ENCODE measurements around the gene LPIN3.

The LPIN3 gene

GRCh38 chr20:41320976-41321375, 19.6 kb upstream of the LPIN3 start:
- DNase-seq (ENCODE audit: low read depth in 3 of 3, low spot score in 1 of 3): no peak

- no peak for DNase-seq (ENCODE audit: low read depth in 3 of 3, low spot score in 1 of 3)
These were observed 13.4 kb upstream of the LPIN3 start for GRCh38 chr20:41327178-41327577.

DNA sequence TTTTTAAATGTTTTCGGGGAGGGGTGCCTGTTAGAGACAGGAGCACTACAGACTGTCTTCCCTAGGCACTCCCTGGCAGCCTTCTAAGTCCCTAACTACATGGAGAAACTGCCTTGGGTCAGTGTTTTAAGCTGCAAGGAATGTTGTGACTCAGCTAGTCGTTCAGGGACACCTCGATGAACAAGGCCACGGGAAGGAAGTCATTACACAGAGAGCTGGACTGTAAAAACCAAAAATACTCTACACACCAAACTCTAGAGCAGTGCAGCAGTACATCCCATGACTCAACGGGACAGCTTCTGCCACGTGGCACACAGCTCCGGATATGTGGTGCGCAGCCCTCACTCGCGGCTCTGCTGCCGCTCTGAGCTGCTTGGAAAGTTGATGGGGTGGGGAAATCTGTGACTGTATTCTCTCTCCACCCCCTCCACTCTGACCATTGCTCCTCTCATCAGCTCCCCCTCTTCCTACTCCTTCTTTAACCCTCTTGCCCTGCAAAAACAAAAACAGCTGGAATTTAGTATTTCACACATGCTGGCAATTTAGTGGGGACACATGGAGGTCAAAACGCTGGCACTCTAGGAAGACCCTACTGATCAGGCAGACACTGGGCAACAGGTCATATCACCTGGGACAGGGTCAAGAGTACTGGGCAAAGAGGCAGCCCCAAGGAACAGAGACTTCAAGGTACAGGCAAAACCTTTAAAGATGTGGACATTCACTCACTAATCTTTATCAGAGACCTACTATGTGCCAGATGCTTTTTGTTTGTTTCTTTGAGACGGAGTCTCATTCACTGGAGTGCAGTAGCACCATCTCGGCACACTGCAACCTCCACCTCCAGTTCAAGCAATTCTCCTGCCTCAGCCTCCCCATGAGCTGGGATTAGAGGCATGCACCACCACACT, 10.9 kb upstream of the LPIN3 start:
- peak; percentile 17 to 34 (median 18) for DNase-seq (ENCODE audit: low read depth in 3 of 3, low spot score in 1 of 3)

- DNase-seq (ENCODE audit: low read depth in 3 of 3, low spot score in 1 of 3): no peak
These were observed 10.3 kb upstream of the LPIN3 start for GRCh38 chr20:41330343-41330720.

DNA sequence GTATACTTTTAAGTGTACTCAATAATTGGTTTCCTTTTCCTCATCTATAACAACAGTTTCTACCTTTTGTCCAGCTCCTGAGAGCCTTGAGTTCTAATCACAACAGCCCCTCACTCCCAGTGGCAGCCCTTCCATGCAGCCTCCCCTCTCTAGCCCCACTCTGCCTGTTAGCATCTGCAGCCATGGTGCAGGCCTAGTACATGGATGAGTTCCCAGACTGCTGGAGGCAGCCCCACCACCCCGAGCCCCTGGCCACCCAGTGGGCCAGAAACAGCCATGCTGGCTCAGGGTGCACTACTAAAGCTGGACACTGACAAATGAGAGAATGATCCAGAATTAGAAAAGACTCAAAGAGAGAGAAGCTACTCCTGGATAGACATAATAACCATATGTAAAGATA, 9.7 kb upstream of the LPIN3 start:
- no peak for DNase-seq (ENCODE audit: low read depth in 3 of 3, low spot score in 1 of 3)

DNA sequence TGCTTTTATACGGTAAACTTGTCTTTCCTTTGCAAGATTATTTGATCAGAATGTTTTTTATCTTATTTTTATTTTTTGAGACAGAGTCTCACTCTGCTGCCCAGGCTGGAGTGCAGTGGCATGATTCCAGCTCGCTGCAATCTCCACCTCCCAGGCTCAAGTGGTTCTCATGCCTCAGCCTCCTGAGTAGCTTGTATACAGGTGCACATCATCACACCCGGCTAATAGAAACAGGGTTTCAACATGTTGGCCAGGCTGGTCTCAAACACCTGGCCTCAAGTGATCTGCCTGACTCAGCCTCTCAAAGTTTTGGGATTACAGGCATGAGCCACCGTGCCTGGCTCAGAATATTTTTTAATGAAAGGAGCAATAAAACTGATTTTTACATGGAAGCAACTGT, 8.9 kb upstream of the LPIN3 start:
- no peak for DNase-seq (ENCODE audit: low read depth in 3 of 3, low spot score in 1 of 3)

DNA sequence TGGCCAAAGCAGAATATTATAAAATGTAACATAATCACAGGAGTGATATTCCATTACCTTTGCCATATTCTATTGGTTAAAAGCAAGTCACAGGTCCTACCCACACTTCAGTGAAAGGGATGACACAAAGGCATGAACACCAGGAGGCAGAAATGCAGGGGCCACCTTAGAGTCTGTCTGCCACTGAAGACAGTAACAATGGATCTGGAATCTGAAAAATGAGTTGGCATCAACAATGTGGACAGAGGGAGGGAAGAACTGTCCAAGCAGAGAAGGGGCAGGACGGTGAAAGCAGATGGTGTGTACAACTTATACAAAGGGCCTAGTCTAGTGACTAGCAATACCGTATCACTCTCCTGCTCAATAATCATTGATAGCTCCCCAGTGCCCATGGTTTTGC, 6.6 kb upstream of the LPIN3 start:
- no peak for DNase-seq (ENCODE audit: low read depth in 3 of 3, low spot score in 1 of 3)

GRCh38 chr20:41334443-41335421, 5.9 kb upstream of the LPIN3 start:
- DNase-seq (ENCODE audit: low read depth in 3 of 3, low spot score in 1 of 3): no peak

GRCh38 chr20:41335591-41335990, 5.0 kb upstream of the LPIN3 start:
- no peak for DNase-seq (ENCODE audit: low read depth in 3 of 3, low spot score in 1 of 3)

DNA sequence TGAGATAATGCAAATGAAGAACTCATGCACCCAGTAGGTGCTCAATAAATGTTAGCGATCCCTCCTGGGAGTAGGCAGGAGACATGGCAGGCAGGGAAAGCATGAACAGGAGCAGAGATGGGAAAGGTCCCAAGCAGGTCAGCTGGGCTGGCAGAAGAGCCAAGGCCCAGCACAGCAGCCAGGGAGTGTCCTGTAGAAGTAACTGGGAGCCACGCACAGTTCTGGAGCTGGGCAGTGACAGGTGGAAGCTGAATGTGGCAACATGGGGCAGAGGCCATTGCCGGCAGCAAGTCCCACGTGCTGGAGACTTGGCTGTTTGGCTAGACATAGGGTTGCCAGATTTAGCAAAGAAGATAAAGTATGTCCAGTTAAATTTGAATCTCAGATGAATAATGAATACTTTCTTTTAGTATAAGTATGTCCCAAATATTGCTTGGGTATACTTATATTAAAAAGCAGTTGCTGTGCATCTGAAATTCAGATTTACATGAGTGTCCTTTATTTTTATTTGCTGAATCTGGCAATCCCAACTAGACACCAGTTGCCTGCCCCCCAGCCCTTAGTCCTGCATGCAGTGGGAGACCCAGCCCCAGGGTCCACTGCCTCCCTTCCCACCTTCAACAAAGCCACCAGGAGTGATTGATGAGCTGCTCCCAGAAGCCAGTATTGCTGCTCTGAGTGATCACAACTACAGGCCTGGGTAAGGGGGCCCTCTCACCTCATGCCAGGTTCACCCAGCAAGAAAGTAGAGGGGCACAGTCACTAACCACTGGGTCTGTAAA, 3.7 kb upstream of the LPIN3 start:
- DNase-seq (ENCODE audit: low read depth in 3 of 3, low spot score in 1 of 3): no peak

- peak; percentile 58 to 84 (median 72) for DNase-seq (ENCODE audit: low read depth in 3 of 3, low spot score in 1 of 3)
These were observed 679 bp upstream of the LPIN3 start for GRCh38 chr20:41339957-41340326.

GRCh38 chr20:41342474-41343464, 2.1 kb downstream of the LPIN3 start:
- no peak for DNase-seq (ENCODE audit: low read depth in 3 of 3, low spot score in 1 of 3)

DNA sequence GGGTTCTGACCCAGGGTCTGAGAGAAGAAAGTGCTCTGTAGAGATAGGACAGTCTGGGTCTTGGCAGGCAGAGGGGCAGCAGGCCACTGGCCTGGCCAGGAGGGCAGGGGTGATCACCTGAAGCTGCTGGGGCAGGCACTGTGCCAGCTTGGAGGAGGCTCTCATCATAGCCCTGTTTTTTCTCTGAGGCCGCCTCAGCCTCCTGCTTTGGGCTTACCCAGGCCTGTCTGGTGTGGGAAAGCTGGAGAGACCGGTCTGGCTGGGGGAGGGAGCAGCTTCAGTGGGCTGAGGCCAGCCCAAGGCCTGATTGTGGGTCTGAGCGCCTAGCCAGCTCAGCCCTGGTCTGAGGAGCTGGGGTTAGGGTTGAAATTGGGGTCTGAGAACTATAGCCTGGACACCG, 3.9 kb downstream of the LPIN3 start:
- no peak for DNase-seq (ENCODE audit: low read depth in 3 of 3, low spot score in 1 of 3)

GRCh38 chr20:41344938-41345728, 4.5 kb downstream of the LPIN3 start:
- DNase-seq (ENCODE audit: low read depth in 3 of 3, low spot score in 1 of 3): no peak

DNA sequence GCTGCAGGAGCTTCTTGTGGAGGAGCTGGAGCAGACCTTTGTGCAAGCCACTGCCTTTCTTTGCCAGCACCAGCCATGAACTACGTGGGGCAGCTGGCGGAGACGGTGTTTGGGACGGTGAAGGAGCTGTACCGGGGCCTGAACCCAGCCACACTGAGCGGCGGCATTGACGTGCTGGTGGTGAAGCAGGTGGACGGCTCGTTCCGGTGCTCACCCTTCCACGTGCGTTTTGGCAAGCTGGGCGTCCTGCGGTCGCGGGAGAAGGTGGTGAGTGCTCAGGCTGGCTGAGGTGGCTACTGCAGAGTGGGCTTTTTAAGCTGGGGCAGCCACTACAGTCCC, 5.1 kb downstream of the LPIN3 start:
- DNase-seq (ENCODE audit: low read depth in 3 of 3, low spot score in 1 of 3): no peak

DNA sequence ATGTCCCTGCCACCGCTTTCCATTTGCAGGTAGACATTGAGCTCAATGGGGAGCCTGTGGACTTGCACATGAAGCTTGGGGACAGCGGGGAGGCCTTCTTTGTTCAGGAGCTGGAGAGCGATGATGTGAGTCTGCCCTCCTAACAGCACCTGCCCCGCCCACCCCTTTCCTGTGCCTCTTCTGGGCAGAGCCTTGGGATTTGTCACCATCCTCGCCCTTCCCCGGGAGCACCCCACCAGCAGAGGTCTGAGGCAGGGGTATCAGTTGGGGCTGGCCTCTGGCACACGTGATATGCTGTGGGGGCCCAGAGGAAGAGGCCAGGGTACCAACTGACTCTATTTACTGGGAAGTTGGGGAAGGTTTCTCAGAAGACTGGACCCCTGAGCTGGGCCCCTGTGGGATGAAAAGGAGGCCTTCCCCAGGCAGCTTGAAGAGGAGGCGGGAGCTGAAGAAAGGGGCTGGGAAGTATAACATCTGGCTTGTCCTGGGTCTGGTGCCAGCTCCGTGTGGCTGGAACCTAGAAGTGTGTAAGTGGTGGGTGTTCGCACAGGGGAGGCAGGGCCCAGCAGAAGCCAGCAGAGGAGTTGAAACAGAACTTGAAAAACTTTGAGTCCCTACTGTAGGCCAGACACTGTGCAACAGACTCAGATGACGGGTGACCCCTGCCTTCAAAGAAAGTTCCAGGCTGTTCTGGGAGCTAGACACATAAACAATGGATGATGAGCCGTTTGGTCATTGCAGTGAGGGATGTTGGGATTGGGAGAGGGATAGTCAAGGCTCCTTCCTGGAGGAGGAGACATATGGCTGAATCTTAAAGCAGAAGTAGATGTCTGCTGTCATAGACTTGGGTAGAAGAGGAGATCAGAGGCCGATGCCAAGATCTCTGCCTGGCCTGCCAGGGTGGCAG, 7.2 kb downstream of the LPIN3 start:
- no peak for DNase-seq (ENCODE audit: low read depth in 3 of 3, low spot score in 1 of 3)

GRCh38 chr20:41348430-41349172, 8.0 kb downstream of the LPIN3 start:
- no peak for DNase-seq (ENCODE audit: low read depth in 3 of 3, low spot score in 1 of 3)

GRCh38 chr20:41349266-41349665, 8.6 kb downstream of the LPIN3 start:
- DNase-seq (ENCODE audit: low read depth in 3 of 3, low spot score in 1 of 3): no peak

Measured in stimulated activated CD4-positive, alpha-beta T cell treated with anti-CD3 and anti-CD28 coated beads, TNF-alpha, amount 100 ng/mL, for 1 hour (primary cell).